ENCODE results near the gene MS4A14. TPM values are rescaled to one million over a fixed set of nuclear protein-coding genes. Genes with fewer than 3 reads are reported as not detected.

The MS4A14 gene
- total and polyA plus RNA-seq, 5 donors = 0.34 to 1.7 (median 0.62) TPM

DNA sequence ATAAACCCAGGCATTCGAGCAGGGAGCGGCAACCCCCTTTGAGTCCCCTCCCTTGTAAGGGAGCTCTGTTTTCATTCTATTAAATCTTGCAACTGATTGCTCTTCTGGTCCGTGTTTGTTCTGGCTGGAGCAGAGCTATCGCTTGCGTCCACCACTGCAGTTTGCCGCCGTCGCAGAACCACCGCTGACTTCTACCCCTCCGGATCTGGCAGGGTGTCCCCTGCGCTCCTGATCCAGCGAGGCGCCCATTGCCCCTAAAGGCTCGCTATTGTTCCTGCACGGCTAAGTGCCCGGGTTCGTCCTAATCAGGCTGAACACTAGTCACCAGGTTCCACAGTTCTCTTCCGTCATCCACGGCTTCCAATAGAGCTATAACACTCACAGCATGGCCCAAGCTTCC is 28.4 kb upstream of the MS4A14 start:
- Histone ChIP-seq H3K4me1 (ENCODE audit: control insufficient read depth, insufficient read depth, low read length) (no peaks in the 10 kb centered on the region), H3K9me3 (ENCODE audit: control insufficient read depth, low read length) (no peaks in the 10 kb centered on the region), H3K27ac (ENCODE audit: low read length) (no peak overlapping the region), H3K27me3 (ENCODE audit: control insufficient read depth, insufficient read depth) (no peaks in the 10 kb centered on the region), H3K4me3 (ENCODE audit: low read length) (no peak overlapping the region)
- DNase-seq (no peak), ATAC-seq (no peak)
- 92% methylated on average over 19 of the region's 19 CpGs for WGBS
- intact Hi-C loops (cut with DNase I) = loop anchor here in 1 of 4 donors (10.0 kb wide), 1 partner anchor 247 kb away; no protein-coding TSS in a partner anchor

- no peak for ATAC-seq
- H3K4me1 ChIP-seq (ENCODE audit: control insufficient read depth, insufficient read depth, low read length) = no peaks in the 10 kb centered on the region
- H3K4me3 ChIP-seq (ENCODE audit: low read length) = no peak overlapping the region
- intact Hi-C loops (cut with DNase I) = no loop called here
- DNase-seq = no peak
- no peaks in the 10 kb centered on the region for H3K27me3 ChIP-seq (ENCODE audit: control insufficient read depth, insufficient read depth)
- no peaks in the 10 kb centered on the region for H3K9me3 ChIP-seq (ENCODE audit: control insufficient read depth, low read length)
- WGBS = 52% methylated on average over 2 of the region's 2 CpGs
- H3K27ac ChIP-seq (ENCODE audit: low read length) = no peak overlapping the region
Observed at GRCh38 chr11:60370252-60370810, 25.9 kb upstream of the MS4A14 start.

- no peaks in the 10 kb centered on the region for H3K9me3 ChIP-seq (ENCODE audit: control insufficient read depth, low read length)
- no peaks in the 10 kb centered on the region for H3K27me3 ChIP-seq (ENCODE audit: control insufficient read depth, insufficient read depth)
- DNase-seq (no peak), ATAC-seq (no peak)
- H3K4me3 ChIP-seq (ENCODE audit: low read length) = no peak overlapping the region
- no peaks in the 10 kb centered on the region for H3K4me1 ChIP-seq (ENCODE audit: control insufficient read depth, insufficient read depth, low read length)
- WGBS = 44% methylated on average over 5 of the region's 5 CpGs
- peak overlapping the region; percentile 9 for H3K27ac ChIP-seq (ENCODE audit: low read length)
- intact Hi-C loops (cut with DNase I) = no loop called here
Observed at GRCh38 chr11:60370811-60371298, 25.4 kb upstream of the MS4A14 start.

- H3K9me3 ChIP-seq (ENCODE audit: control insufficient read depth, low read length) = no peaks in the 10 kb centered on the region
- DNase-seq = no peak
- intact Hi-C loops (cut with DNase I) = no loop called here
- H3K4me3 ChIP-seq (ENCODE audit: low read length) = no peak overlapping the region
- H3K27ac ChIP-seq (ENCODE audit: low read length) = no peak overlapping the region
- no peaks in the 10 kb centered on the region for H3K4me1 ChIP-seq (ENCODE audit: control insufficient read depth, insufficient read depth, low read length)
- no peaks in the 10 kb centered on the region for H3K27me3 ChIP-seq (ENCODE audit: control insufficient read depth, insufficient read depth)
- ATAC-seq = no peak
- 70% methylated on average over 3 of the region's 3 CpGs for WGBS
Observed at GRCh38 chr11:60371386-60371785, 24.9 kb upstream of the MS4A14 start.

- no peaks in the 10 kb centered on the region for H3K27me3 ChIP-seq (ENCODE audit: control insufficient read depth, insufficient read depth)
- no peaks in the 10 kb centered on the region for H3K4me1 ChIP-seq (ENCODE audit: control insufficient read depth, insufficient read depth, low read length)
- ATAC-seq = no peak
- no peak for DNase-seq
- no peak overlapping the region for H3K27ac ChIP-seq (ENCODE audit: low read length)
- intact Hi-C loops (cut with DNase I) = no loop called here
- H3K9me3 ChIP-seq (ENCODE audit: control insufficient read depth, low read length) = no peaks in the 10 kb centered on the region
- no peak overlapping the region for H3K4me3 ChIP-seq (ENCODE audit: low read length)
- 56% methylated on average over 1 of the region's 1 CpG for WGBS
Observed at GRCh38 chr11:60371854-60372253, 24.4 kb upstream of the MS4A14 start.

DNA sequence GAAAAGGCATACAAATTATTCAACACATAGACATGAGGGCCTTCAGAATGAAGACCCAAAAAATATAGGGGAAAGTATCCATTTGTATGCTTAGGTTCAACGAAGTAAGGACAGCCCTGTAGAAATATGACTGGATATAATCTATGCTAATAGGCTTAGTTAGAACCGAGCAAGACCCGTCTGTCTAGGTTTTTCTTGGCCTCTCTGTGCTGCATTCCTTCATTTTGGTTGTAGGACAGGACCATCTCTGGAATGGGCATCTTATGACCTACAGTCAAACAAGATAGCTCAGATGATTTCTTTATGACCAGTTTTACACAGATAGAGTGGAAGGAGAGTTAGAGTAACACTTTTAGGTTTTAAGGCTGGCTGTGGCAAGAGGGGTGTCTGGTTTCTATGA is 23.5 kb upstream of the MS4A14 start:
- intact Hi-C loops (cut with DNase I) = no loop called here
- no peaks in the 10 kb centered on the region for H3K4me1 ChIP-seq (ENCODE audit: control insufficient read depth, insufficient read depth, low read length)
- WGBS = 72% methylated on average over 3 of the region's 3 CpGs
- H3K27me3 ChIP-seq (ENCODE audit: control insufficient read depth, insufficient read depth) = no peaks in the 10 kb centered on the region
- no peak overlapping the region for H3K4me3 ChIP-seq (ENCODE audit: low read length)
- no peaks in the 10 kb centered on the region for H3K9me3 ChIP-seq (ENCODE audit: control insufficient read depth, low read length)
- DNase-seq (no peak), ATAC-seq (no peak)
- H3K27ac ChIP-seq (ENCODE audit: low read length) = no peak overlapping the region

- Histone ChIP-seq H3K27me3 (ENCODE audit: control insufficient read depth, insufficient read depth) (no peaks in the 10 kb centered on the region), H3K4me3 (ENCODE audit: low read length) (no peak overlapping the region), H3K9me3 (ENCODE audit: control insufficient read depth, low read length) (no peaks in the 10 kb centered on the region), H3K27ac (ENCODE audit: low read length) (no peak overlapping the region), H3K4me1 (ENCODE audit: control insufficient read depth, insufficient read depth, low read length) (no peaks in the 10 kb centered on the region)
- 89% methylated on average over 3 of the region's 3 CpGs for WGBS
- ATAC-seq (no peak), DNase-seq (no peak)
- intact Hi-C loops (cut with DNase I) = no loop called here
Observed at GRCh38 chr11:60375316-60375715, 20.9 kb upstream of the MS4A14 start.

DNA sequence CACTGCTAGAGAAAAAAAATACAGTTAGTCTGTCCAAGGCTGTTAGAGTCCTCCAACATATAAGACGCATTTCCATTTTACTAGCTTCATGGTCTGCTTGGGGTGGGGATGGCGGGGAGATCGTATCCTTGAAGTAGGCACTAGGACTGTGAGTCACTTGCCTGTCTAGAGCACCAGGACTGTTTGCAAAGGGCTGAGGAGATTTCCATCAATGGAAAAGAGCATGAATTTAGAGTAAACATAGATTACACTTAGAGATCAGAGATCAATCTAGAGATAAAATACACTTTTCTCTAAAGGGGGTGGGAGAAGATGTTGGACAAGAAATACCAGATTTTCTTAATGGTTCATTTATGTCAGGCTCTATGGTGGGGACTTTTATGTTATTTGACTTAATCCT is 19.7 kb upstream of the MS4A14 start:
- H3K4me3 ChIP-seq (ENCODE audit: low read length) = no peak overlapping the region
- intact Hi-C loops (cut with DNase I) = no loop called here
- H3K4me1 ChIP-seq (ENCODE audit: control insufficient read depth, insufficient read depth, low read length) = no peaks in the 10 kb centered on the region
- no peaks in the 10 kb centered on the region for H3K9me3 ChIP-seq (ENCODE audit: control insufficient read depth, low read length)
- ATAC-seq = no peak
- no peak for DNase-seq
- no peaks in the 10 kb centered on the region for H3K27me3 ChIP-seq (ENCODE audit: control insufficient read depth, insufficient read depth)
- H3K27ac ChIP-seq (ENCODE audit: low read length) = no peak overlapping the region
- WGBS = 87% methylated on average over 3 of the region's 3 CpGs

DNA sequence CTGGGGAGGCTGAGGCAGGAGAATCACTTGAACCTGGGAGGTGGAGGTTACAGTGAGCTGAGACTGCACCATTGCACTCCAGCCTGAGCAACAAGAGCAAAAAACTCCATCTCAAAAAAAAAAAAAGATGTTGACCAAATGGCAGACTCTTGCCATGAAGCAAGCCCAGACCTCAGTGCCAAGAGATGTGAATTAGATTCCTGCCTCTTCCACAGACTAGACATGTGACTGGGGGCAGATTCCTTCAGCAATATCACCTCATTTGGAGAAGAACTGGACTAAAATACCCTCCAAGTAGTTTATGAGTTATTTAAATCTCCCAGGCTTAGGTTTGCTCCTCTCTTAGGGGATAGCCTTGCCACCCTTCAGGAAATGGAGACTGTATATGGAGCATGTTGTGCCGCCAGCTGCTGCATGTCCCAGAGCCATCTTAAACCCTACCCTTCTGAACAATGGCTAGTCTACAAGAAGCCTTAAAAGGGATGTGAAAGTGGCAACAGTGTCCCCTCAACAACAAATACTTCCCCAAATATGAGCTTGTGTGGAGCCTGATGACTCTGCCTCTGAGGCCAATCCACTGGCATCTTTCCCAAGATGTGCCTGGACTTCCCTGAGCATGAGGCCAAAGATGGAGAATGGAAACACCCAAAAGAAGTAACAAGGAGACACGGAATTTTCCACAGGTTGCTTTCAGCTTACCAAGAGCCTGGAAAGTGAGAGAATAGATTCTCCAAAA is 18.7 kb upstream of the MS4A14 start:
- no peaks in the 10 kb centered on the region for H3K9me3 ChIP-seq (ENCODE audit: control insufficient read depth, low read length)
- no peaks in the 10 kb centered on the region for H3K4me1 ChIP-seq (ENCODE audit: control insufficient read depth, insufficient read depth, low read length)
- intact Hi-C loops (cut with DNase I) = no loop called here
- no peak overlapping the region for H3K27ac ChIP-seq (ENCODE audit: low read length)
- DNase-seq = peak; percentile 42 to 78 (median 74)
- 80% methylated on average over 2 of the region's 2 CpGs for WGBS
- no peaks in the 10 kb centered on the region for H3K27me3 ChIP-seq (ENCODE audit: control insufficient read depth, insufficient read depth)
- peak; percentile 75 to 78 for ATAC-seq
- no peak overlapping the region for H3K4me3 ChIP-seq (ENCODE audit: low read length)

- no peak within 1 kb of the TSS for H3K27ac ChIP-seq (ENCODE audit: low read length)
- DNase-seq (peak; percentile 26 to 61 (median 49)), ATAC-seq (peak; percentile 75 to 78)
- peak within 1 kb of the TSS; percentile 12 for H3K4me3 ChIP-seq (ENCODE audit: low read length)
- intact Hi-C loops (cut with DNase I) = no loop called here
- no peaks in the 10 kb centered on the region for H3K27me3 ChIP-seq (ENCODE audit: control insufficient read depth, insufficient read depth)
- no peaks in the 10 kb centered on the region for H3K9me3 ChIP-seq (ENCODE audit: control insufficient read depth, low read length)
- H3K4me1 ChIP-seq (ENCODE audit: control insufficient read depth, insufficient read depth, low read length) = no peaks in the 10 kb centered on the region
- 38% methylated on average over 3 of the region's 3 CpGs for WGBS
Observed at GRCh38 chr11:60378354-60378753, 17.9 kb upstream of the MS4A14 start, which contains the start of gene MS4A7. Gene MS4A7 (plus strand): TSS chr11:60378532. CDS start chr11:60383142, 4,610 bp downstream.

DNA sequence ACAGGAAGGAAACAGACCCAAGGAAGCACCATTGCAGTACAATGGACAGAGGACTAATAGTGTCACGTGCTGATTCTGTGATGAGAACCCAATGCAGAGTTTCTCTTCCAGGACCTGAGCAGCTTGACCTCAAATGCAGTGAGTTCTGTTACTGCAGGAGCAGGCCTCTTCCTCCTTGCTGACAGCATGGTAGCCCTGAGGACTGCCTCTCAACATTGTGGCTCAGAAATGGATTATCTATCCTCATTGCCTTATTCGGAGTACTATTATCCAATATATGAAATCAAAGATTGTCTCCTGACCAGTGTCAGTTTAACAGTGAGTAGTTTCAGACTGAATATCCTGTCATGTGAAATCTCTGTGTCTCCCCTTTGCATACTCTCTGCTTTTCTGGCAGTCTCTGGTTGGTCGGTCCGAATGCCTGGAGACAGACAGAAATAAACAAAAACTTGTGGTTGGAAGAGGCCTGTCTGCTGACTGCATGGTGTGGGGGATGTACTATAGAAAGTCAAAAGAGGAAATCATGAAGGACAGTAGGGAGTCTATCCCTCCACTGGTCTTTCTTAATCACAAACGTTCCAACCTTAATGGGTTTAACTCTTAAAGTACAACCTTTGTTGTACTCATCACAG is 6.9 kb upstream of the MS4A14 start:
- Histone ChIP-seq H3K4me3 (ENCODE audit: low read length) (no peak overlapping the region), H3K9me3 (ENCODE audit: control insufficient read depth, low read length) (no peaks in the 10 kb centered on the region), H3K4me1 (ENCODE audit: control insufficient read depth, insufficient read depth, low read length) (no peaks in the 10 kb centered on the region), H3K27me3 (ENCODE audit: control insufficient read depth, insufficient read depth) (no peaks in the 10 kb centered on the region), H3K27ac (ENCODE audit: low read length) (no peak overlapping the region)
- intact Hi-C loops (cut with DNase I) = no loop called here
- 48% methylated on average over 5 of the region's 5 CpGs for WGBS
- no peak for DNase-seq
- ATAC-seq = peak; percentile 59 to 70
